Heart left ventricle (tissue), 13 donors: ENCODE results near the gene CLN6.

Experiments used
- CTCF ChIP-seq, 12 donors: fragments of 200-600 bp; sonication (generic) in 4 of 12; IDR thresholded peaks; one replicate each; pipeline versions ENCODE4 v1.5.0 to v1.8.0; 2018 to 2022; ENCODE audit warnings: antibody characterized with exemption in 12 of 12, mild to moderate bottlenecking in 5 of 12
- POLR2A ChIP-seq, 2 donors: fragments of 450-650 bp; IDR thresholded peaks; one replicate each; pipeline ENCODE4 v1.6.1; 2017; ENCODE audit warnings: antibody characterized with exemption in 2 of 2, mild to moderate bottlenecking in 2 of 2, moderate library complexity in 2 of 2
- donor health status: ischemic (EF 13 %, LVEDD 7.1; RV severe dilation, severe dysfunction).
- donor health status: DM: no; HTN: yes; CAD: no.
- donor health status: DM: no; HTN: no; CAD: no.
- donor health status: ischemic (EF 25% LVEDD 6.9; RV normal size, moderate dysfunction).
- donor health status: ischemic (EF 25% LVEDD 5.7; RV mildly dilated, moderate dysfunction).
- donor health status: ischemic (EF 35%, LVEDD 5.7; RV mildly dilated, moderate dysfunction).
- donor health status: nonischemic (EF 11% LVEDD 7.7; RV severe dilation, severe dysfunction).
- donor health status: DM: yes; HTN: yes; CAD: no.
- donor health status: PGD.
- donor health status: ischemic (EF 29% LVEDD 5.4; RV normal size, mild dysfunction).
- donor health status: nonischemic (EF 23%, LVEDD 6.1; RV moderate dilation, normal function).

GRCh38 chr15:68271854-68272471 lies 42.4 kb upstream of the CLN6 start:
- TF ChIP-seq CTCF (IDR thresholded peaks at IDR 0.05) (no peak), POLR2A (IDR thresholded peaks at IDR 0.05) (no peak)
